Activated CD8-positive, alpha-beta memory T cell treated with anti-CD3 and anti-CD28 coated beads, Interleukin-2, amount 50 U/mL, for 24 hours (primary cell): ENCODE measurements around the gene ZNF484.
"Not testable (repeated sequence)": the region's sequence is repeated elsewhere in the genome, so short reads cannot be mapped to it uniquely, and the experiment has no call there.

ENCODE experiments used
- DNase-seq: peaks from one replicate; pipeline ENCODE4 v3.0.0-alpha.2; 2020; ENCODE audit errors: extremely low read depth

Gene ZNF484

DNA sequence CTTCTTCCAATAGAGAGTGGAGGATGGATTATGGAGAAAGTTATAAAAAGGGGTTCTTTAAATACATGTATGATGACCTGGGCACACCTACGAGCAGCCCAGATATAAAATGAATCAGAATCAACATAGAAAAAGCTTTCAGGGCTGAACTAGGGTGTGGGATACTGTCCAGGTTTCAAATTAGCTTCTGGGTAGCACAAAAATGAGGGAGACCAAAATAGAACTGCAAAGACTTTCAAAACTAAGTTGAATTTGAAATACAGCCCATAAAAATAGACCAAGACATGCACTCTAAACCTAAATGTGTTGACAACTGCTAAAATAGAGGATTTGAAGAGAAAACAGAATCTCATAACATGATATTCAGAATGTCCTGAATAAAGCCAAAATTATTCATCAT, 17.0 kb downstream of the ZNF484 start:
- DNase-seq, result no peak

DNA sequence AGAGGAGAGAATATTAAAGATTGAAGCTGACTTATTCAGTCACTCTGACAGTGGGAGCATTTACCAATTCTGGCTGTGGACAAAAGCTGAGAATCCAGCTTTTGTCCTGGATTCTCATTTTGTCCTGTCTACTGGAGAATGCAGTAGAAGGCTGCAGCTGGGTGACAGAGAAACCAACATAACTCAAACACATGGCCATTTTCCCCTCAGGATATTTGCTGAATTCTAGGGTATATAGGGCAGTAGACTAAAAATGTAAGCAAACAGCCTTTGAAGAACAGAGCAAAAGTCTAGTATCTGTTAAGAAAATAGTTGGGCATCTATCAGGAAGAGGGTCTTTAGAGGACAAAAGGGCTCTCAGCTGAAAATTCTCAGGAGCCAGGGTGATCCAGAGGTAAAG, 20.6 kb downstream of the ZNF484 start:
- no peak for DNase-seq

- no peak for DNase-seq
Observed at GRCh38 chr9:92853716-92854115, 24.1 kb downstream of the ZNF484 start.

GRCh38 chr9:92850898-92851297, 26.9 kb downstream of the ZNF484 start:
- DNase-seq, result no peak

- DNase-seq, result not testable (repeated sequence)
Observed at GRCh38 chr9:92848740-92849139, 29.1 kb downstream of the ZNF484 start.

DNA sequence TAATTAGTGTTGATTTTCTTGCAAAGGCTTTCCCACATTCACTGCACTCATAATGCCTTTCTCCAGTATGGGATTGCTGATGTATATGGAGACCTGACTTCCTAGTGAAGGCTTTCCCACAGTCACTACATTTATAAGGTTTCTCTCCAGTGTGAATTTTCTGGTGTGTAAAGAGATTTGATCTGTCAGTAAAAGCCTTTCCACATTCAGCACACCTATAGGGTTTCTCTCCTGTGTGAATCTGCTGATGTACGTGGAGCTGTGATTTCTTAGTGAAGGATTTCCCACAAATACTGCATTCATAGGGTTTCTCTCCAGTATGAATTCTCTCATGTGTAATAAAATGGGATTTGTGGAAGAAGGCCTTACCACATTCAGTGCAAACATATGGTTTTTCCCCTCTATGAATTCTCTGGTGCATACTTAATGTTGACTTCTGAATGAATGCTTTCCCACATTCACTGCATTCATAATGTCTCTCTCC, 31.1 kb downstream of the ZNF484 start:
- DNase-seq, result no peak

DNA sequence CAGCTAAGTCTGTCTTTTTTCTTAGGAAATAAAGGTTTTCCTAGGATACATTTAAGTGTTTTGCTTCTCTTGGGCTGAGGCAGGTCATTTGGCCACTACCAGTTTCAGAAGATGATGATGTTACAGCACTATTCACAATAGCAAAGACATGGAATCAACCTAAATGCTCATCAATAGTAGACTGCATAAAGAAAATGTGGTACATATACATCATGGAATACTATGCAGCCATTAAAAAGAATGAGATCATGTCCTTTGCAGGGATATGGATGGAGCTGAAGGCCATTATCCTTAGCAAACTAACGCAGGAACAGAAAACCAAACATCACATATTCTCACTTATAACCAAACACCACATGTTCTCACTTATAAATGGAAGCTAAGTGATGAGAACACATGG, 39.4 kb downstream of the ZNF484 start:
- DNase-seq, result not testable (repeated sequence)

- no peak for DNase-seq
Observed at GRCh38 chr9:92837191-92837590, 40.6 kb downstream of the ZNF484 start.

DNA sequence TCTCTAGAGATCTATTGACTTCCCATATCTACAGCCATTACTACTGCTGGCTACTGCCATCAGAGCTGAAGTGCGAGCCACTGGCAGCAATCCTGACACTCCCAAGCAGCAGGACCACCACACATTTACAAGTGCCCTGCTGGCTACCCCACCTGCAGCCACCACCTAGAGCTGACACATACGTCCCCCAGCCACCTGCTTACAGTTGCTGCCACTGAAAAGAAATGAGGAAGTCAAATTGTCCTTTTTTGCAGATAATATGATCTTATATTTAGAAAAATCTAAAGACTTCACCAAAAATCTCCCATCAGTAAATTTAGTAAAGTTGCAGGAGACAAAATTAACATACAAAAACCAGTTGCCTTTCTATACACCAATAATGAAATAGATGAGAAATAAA, 48.4 kb downstream of the ZNF484 start:
- DNase-seq, result no peak

DNA sequence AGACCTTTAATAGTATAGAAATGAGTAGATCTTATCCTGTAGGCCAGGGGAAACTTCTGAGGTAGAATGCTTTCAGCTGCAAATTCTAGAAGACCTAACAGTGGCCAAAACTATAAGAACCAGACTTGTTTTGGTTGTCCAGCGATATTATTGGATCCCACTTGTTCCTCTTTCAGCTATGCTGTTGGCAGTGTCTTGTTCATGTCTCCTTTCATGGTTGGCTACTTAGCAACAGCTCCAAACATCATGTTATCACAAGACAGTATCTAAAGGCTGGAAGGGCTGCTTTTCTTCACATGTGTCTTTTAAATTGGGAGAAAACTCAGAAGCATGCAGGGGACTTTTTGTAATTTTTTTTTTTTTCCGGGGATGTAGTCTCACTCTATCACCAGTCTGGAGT, 52.8 kb downstream of the ZNF484 start:
- not testable (repeated sequence) for DNase-seq

DNA sequence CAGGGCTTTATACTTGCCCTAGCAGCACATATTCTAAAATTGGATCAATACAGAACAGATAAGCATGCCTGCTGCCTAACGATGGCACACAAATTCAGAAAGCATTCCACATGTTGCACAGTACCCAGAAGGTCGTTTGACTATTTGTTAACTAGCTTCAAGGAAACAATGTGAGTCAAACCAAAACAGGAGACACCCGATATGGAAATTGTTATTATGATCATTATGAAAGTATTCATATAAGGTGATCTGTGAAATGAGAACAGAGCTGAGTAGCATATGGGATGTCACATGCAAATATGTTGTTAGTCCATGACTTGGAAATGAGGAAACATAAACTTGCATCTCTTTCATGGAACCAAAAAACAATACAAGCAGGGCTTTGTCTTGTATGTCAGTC, 56.9 kb downstream of the ZNF484 start:
- DNase-seq, result no peak

DNA sequence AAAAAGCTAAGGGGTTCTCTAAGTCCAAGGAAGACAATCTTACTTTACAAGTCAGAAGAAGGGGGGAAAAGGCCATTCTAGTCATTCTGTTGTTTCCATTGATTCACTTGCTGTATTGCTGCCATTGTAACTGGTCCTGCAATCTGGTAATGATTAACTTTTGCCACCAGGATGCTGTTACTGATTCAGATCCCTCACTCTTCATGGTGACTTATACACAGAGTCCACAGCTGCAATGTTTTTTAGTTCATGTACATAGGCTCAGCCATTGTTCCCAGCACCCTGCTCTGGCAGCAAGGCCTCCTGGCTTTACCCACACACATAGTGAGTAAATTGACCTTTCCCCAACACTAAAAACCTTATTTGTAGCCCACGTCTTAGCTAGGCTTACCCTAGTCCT, 57.9 kb downstream of the ZNF484 start:
- DNase-seq, result not testable (repeated sequence)

DNA sequence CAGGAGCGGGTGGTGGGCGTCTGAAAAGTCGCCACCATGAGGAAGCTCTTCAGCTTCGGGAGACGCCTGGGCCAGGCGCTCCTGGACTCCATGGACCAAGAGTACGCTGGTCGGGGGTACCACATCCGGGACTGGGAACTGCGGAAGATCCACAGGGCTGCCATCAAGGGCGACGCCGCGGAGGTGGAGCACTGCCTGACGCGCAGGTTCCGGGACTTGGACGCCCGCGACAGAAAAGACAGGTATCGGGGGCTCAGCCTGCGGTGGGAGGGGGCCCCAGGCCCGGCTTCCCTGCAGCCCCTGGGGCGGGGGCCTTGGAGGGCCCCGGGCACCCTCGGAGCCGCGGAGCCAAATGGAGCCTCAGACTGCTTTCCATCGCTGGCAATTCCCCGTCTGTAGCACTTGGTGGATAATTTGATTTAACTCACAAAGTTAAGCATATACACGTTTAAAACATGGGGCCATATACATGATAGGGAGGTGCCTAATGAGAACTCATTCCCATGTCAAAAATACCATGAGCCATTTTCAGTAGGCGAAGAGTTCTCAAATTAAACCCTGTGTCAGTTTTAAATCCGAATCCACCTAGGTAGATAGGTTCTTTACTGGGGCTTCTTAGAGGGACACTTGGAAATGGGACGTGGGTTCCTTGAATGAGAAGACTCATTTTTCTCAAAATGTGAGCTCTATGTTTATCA, 68.1 kb downstream of the ZNF484 start:
- not testable (repeated sequence) for DNase-seq

DNA sequence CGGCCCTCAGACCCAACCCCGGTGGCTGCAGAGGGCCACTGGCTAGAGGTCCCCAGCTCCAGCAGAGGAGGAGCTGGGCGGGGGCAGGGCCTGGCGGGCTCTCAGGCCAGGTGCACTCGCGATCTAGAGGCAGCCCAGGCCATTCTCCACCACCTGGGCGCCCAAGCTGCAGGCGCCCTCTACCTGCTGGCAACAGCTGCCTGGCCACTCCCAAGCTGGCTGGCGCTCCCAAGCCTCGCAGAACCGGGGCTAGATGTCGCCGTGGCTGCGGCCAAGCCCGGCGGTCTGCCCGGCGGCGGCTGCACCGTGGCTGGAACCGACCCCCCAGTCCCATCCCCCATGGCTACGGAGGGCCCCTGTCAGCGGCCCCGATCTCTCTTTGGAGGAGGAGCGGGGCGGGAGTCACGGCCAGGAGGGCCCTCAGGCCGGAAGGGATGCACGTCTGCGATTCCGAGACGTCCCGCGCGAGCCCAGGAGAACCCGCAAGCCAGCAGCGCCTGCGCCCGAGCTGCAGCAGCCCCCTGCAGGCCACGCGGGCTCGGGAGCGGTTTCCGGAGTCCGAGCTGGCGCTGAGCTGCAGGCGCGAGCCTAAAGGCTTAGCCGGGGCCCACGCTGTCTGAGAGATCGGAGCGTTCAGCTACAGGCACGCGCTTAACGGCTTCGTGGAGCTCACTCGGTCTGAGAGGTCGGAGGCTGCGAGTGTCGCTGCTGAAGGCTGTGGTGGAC, 68.9 kb downstream of the ZNF484 start:
- no peak for DNase-seq

DNA sequence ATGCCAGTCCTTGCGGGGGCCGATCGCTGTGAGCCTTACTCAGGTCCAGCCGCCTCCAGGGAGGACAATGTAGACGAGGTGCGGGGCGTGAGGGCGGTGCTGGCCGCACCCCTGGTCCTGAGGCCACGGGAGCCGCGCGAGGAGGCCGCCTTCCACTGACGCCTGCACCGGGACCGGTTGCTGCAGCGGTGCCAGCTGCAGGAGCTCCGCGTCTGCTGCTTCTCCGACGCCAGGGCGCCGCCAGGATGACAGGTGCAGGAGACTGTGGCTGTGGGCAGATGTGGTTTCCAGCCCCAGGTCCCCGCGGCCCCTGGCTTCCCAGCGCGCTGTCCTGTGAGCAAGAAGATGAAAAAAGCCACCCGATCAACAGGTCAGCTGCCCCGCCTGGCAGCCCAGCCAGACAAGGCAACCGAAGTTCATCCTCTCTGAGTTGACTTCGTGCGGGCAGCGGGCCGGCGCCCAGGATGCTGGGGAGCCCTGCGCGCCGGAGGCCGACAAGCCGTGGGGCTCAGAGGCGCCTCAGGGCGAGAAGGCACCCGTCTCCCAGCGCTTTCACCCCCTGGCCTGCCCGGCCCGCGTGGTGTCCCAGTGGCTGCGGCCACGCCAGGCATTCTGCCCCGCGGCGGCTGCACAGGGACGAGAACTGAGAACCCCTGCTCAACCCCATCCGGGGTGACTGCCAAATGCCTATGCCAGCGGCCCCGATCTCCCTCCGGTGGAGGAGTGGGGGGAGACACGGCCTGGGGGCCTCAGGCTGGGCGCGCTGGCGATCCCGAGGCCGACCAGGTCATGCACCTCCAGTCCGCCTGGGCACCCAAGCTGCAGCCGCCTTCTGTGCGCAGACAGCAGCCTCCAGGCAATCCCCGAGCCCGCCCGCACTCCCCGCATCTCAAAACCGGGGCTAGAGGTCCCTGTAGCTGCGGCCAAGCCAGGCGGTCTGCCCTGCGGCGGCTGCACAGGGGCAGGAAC, 69.8 kb downstream of the ZNF484 start:
- DNase-seq, result no peak

DNA sequence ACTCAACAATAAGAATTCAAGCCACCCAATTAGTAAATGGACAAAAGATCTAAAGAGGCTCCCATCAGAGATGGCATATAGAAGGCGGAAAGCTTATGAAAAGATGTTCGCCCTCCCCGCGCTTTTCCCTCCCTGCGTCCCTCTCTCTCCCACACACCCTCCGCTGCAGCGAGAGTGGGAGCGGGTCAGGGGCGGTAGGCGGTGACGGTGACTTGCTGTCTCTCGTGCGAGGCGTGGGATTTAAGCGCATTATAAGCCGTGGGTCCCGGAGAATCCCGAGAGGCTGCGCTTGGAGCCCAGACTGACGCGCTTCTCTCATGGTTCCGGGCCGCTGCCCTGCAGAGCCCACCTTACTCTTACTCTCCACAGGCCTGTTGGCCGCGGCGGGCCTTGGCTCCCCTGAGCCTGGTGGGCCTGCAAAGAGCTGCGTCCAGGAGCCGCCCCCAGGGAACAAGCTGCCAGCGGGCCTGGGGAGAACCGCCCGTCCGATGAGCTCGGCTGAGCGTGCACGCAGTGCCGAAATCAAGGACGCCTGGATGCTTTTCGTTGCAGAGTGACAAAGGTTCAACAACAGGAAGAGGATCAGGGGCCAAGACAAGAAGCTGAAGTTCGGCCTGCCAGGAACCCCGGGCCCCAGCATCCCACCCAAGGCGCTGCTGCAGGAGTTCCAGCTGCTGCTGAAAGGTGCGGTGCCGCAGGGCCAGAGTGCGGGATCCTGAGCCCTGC, 70.6 kb downstream of the ZNF484 start:
- no peak for DNase-seq

- DNase-seq, result no peak
Observed at GRCh38 chr9:92804727-92805126, 73.1 kb downstream of the ZNF484 start.

- DNase-seq, result no peak
Observed at GRCh38 chr9:92798358-92798757, 79.5 kb downstream of the ZNF484 start.

DNA sequence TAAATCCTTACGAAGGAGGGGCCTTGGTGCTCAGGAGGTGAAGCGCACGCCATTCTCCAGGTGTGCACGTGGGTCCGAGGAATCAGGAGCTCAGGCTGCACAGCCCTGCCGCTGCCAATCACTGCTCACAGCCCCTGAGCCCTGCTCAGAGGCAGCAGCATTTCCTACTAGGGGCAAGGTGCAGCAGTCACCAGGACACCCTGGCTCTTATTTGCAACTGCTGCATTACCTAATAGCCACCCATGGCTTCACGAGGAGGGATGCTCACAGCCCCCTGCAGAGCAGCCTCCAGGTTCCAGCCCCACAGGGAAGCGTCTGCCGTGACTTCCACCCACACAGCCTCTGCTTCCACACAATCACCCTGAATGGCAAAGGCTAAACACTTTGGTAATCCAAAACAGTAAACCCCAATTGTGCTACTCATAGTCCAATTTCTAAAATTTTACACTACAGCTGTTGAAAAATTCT, 81.5 kb downstream of the ZNF484 start:
- not testable (repeated sequence) for DNase-seq

GRCh38 chr9:92795598-92796336, 82.1 kb downstream of the ZNF484 start:
- DNase-seq, result no peak
